ENCODE data around the gene ANP32D.
"Not testable (repeated sequence)": the region's sequence is repeated elsewhere in the genome, so short reads cannot be mapped to it uniquely, and the experiment has no call there.

ANP32D gene

DNA sequence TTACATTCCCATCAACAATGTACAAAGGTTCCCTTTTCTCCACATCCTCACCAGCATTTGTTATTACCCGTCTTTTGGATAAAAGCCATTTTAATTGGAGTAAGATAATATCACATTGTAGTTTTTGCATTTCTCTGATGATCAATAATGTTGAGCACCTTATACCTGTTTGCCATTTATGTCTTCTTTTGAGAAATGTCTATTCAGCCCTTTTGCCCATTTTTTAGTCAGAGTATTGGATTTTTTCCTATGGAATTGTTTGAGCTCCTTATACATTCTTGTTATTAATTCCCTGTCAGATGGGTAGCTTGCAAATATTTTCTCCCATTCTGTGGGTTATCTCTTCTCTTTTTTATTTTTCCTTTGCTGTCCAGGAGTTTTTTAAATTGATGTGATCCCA lies 42.4 kb downstream of the ANP32D start:
- TF ChIP-seq, protein P1, sequence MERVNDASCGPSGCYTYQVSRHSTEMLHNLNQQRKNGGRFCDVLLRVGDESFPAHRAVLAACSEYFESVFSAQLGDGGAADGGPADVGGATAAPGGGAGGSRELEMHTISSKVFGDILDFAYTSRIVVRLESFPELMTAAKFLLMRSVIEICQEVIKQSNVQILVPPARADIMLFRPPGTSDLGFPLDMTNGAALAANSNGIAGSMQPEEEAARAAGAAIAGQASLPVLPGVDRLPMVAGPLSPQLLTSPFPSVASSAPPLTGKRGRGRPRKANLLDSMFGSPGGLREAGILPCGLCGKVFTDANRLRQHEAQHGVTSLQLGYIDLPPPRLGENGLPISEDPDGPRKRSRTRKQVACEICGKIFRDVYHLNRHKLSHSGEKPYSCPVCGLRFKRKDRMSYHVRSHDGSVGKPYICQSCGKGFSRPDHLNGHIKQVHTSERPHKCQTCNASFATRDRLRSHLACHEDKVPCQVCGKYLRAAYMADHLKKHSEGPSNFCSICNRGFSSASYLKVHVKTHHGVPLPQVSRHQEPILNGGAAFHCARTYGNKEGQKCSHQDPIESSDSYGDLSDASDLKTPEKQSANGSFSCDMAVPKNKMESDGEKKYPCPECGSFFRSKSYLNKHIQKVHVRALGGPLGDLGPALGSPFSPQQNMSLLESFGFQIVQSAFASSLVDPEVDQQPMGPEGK (CRISPR knock-in tag; IDR thresholded peaks at IDR 0.05; ENCODE audit: borderline replicate concordance): no peak
- TF ChIP-seq RARB (CRISPR knock-in tag; IDR thresholded peaks at IDR 0.05) (no peak), ZFP3 (CRISPR knock-in tag; IDR thresholded peaks at IDR 0.05) (no peak), ZNF8 (CRISPR knock-in tag; IDR thresholded peaks at IDR 0.05) (no peak), TOX (CRISPR knock-in tag; IDR thresholded peaks at IDR 0.05; ENCODE audit: borderline replicate concordance) (no peak), PPARA (CRISPR knock-in tag; IDR thresholded peaks at IDR 0.05; ENCODE audit: borderline replicate concordance) (no peak), ZNF565 (CRISPR knock-in tag; conservative IDR thresholded peaks at IDR 0.05; ENCODE audit: low read depth) (no peak), ZC3H10 (CRISPR knock-in tag; IDR thresholded peaks at IDR 0.05) (no peak), ESRRG (CRISPR knock-in tag; IDR thresholded peaks at IDR 0.05) (no peak), CSDC2 (CRISPR knock-in tag; IDR thresholded peaks at IDR 0.05) (no peak), ZFP30 (CRISPR knock-in tag; IDR thresholded peaks at IDR 0.05) (no peak), ARNTL (CRISPR knock-in tag; IDR thresholded peaks at IDR 0.05; ENCODE audit: borderline replicate concordance, low read depth) (no peak), SNAI2 (CRISPR knock-in tag; IDR thresholded peaks at IDR 0.05) (no peak), GLIS3 (CRISPR knock-in tag; IDR thresholded peaks at IDR 0.05) (no peak), TCF4 (CRISPR knock-in tag; IDR thresholded peaks at IDR 0.05; ENCODE audit: borderline replicate concordance) (no peak), ISL1 (CRISPR knock-in tag; IDR thresholded peaks at IDR 0.05) (no peak)
- TF ChIP-seq, protein P2, sequence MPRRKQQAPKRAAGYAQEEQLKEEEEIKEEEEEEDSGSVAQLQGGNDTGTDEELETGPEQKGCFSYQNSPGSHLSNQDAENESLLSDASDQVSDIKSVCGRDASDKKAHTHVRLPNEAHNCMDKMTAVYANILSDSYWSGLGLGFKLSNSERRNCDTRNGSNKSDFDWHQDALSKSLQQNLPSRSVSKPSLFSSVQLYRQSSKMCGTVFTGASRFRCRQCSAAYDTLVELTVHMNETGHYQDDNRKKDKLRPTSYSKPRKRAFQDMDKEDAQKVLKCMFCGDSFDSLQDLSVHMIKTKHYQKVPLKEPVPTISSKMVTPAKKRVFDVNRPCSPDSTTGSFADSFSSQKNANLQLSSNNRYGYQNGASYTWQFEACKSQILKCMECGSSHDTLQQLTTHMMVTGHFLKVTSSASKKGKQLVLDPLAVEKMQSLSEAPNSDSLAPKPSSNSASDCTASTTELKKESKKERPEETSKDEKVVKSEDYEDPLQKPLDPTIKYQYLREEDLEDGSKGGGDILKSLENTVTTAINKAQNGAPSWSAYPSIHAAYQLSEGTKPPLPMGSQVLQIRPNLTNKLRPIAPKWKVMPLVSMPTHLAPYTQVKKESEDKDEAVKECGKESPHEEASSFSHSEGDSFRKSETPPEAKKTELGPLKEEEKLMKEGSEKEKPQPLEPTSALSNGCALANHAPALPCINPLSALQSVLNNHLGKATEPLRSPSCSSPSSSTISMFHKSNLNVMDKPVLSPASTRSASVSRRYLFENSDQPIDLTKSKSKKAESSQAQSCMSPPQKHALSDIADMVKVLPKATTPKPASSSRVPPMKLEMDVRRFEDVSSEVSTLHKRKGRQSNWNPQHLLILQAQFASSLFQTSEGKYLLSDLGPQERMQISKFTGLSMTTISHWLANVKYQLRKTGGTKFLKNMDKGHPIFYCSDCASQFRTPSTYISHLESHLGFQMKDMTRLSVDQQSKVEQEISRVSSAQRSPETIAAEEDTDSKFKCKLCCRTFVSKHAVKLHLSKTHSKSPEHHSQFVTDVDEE (CRISPR knock-in tag; IDR thresholded peaks at IDR 0.05): no peak
- TF ChIP-seq, protein P3, sequence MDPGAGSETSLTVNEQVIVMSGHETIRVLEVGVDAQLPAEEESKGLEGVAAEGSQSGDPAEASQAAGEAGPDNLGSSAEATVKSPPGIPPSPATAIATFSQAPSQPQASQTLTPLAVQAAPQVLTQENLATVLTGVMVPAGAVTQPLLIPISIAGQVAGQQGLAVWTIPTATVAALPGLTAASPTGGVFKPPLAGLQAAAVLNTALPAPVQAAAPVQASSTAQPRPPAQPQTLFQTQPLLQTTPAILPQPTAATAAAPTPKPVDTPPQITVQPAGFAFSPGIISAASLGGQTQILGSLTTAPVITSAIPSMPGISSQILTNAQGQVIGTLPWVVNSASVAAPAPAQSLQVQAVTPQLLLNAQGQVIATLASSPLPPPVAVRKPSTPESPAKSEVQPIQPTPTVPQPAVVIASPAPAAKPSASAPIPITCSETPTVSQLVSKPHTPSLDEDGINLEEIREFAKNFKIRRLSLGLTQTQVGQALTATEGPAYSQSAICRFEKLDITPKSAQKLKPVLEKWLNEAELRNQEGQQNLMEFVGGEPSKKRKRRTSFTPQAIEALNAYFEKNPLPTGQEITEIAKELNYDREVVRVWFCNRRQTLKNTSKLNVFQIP (CRISPR knock-in tag; IDR thresholded peaks at IDR 0.05; ENCODE audit: borderline replicate concordance, low read depth): no peak
- TF ChIP-seq, protein P4, sequence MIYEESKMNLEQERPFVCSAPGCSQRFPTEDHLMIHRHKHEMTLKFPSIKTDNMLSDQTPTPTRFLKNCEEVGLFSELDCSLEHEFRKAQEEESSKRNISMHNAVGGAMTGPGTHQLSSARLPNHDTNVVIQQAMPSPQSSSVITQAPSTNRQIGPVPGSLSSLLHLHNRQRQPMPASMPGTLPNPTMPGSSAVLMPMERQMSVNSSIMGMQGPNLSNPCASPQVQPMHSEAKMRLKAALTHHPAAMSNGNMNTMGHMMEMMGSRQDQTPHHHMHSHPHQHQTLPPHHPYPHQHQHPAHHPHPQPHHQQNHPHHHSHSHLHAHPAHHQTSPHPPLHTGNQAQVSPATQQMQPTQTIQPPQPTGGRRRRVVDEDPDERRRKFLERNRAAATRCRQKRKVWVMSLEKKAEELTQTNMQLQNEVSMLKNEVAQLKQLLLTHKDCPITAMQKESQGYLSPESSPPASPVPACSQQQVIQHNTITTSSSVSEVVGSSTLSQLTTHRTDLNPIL (CRISPR knock-in tag; IDR thresholded peaks at IDR 0.05; ENCODE audit: low read depth): no peak
- ATAC-seq: no peak

DNA sequence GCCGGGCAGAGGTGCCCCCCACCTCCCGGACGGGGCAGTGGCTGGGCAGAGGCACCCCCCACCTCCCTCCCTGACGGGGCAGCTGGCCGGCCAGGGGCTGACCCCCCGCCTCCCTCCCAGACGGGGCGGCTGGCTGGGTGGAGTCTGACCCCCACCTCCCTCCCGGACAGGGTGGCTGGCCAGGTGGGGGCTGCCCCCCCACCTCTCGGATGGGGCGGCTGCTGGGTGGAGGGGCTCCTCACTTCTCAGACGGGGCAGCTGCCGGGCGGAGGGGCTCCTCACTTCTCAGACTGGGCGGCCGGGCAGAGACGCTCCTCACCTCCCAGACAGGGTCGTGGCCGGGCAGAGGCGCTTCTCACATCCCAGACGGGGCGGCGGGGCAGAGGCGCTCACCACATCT lies 48.0 kb downstream of the ANP32D start:
- ATAC-seq: not testable (repeated sequence)

Measured in SK-N-SH treated with all-trans-retinoic acid at 6 μM for 48 hours (cell line).